PC-9 (cell line): ENCODE results near the gene SNX1. TPM values are rescaled to one million over a fixed set of nuclear protein-coding genes. Genes with fewer than 3 reads are reported as not detected.

Experiments
- BruUV-seq: library from RNA; stranded (reverse); fragments of 400-500 nt; replicated peaks from 2 replicates; lab custom pipeline; 2021; lab: Mats Ljungman, UMichigan
- CTCF ChIA-PET: fragments of 300-600 bp; sonication (Branson Sonifier 250); formaldehyde crosslinking; loops from one replicate; lab custom pipeline; 2022; ENCODE audit warnings: antibody characterized with exemption; lab: Charles Lee
- POLR2A ChIA-PET: fragments of 300-600 bp; sonication (Branson Sonifier 250); formaldehyde crosslinking; loops from one replicate; lab custom pipeline; 2022; ENCODE audit warnings: antibody characterized with exemption; ENCODE audit not compliant: unreplicated experiment; lab: Charles Lee
- DNase-seq, 2 experiments: peaks; one replicate each; pipeline versions ENCODE4 v3.0.0 to v3.0.0-alpha.2; 2015 to 2022; ENCODE audit warnings: mixed read lengths in 1 of 2
- H2AFZ ChIP-seq: fragments of 200-600 bp; sonication (generic); 2 replicates; pipeline ENCODE4 v1.8.1; 2017; ENCODE audit warnings: antibody characterized with exemption
- H3F3A ChIP-seq: fragments of 200-600 bp; sonication (generic); 2 replicates; pipeline ENCODE4 v1.8.1; 2017; ENCODE audit warnings: antibody characterized with exemption, mild to moderate bottlenecking, low read depth; ENCODE audit not compliant: insufficient read depth
- H3K27ac ChIP-seq: fragments of 200-600 bp; sonication (generic); 2 replicates; pipeline ENCODE4 v1.6.1; 2016; ENCODE audit warnings: mixed run types
- H3K27me3 ChIP-seq: fragments of 200-600 bp; sonication (generic); 2 replicates; pipeline ENCODE4 v1.6.1; 2016; ENCODE audit warnings: low read depth, mixed run types; ENCODE audit not compliant: insufficient read depth
- H3K36me3 ChIP-seq: fragments of 200-600 bp; sonication (generic); 2 replicates; pipeline ENCODE4 v1.6.1; 2016; ENCODE audit warnings: low read depth, mixed run types
- H3K4me1 ChIP-seq: fragments of 200-600 bp; sonication (generic); replicated peaks from 2 replicates; pipeline ENCODE4 v1.6.1; 2016; ENCODE audit warnings: mixed run types; ENCODE audit not compliant: insufficient read depth
- H3K4me2 ChIP-seq: fragments of 200-600 bp; sonication (generic); 2 replicates; pipeline ENCODE4 v1.6.1; 2017; ENCODE audit warnings: mixed run types
- H3K4me3 ChIP-seq: fragments of 200-600 bp; sonication (generic); 2 replicates; pipeline ENCODE4 v1.6.1; 2016; ENCODE audit warnings: mixed run types
- H3K79me2 ChIP-seq: fragments of 200-600 bp; sonication (generic); 2 replicates; pipeline ENCODE4 v1.6.1; 2017; ENCODE audit warnings: low read depth, mixed run types
- H3K9me2 ChIP-seq: fragments of 200-600 bp; sonication (generic); 2 replicates; pipeline ENCODE4 v1.8.1; 2017; ENCODE audit warnings: mild to moderate bottlenecking; ENCODE audit not compliant: insufficient read depth
- H3K9me3 ChIP-seq: fragments of 200-600 bp; sonication (generic); 2 replicates; pipeline ENCODE4 v1.8.1; 2016; ENCODE audit warnings: low read depth; ENCODE audit not compliant: insufficient read depth
- H4K20me1 ChIP-seq: fragments of 200-600 bp; sonication (generic); 2 replicates; pipeline ENCODE4 v1.8.1; 2017; ENCODE audit not compliant: insufficient read depth
- CTCF ChIP-seq: fragments of 200-600 bp; sonication (generic); conservative IDR thresholded peaks from 2 replicates; pipeline ENCODE4 v1.6.1; 2017; ENCODE audit warnings: mixed run types, antibody characterized with exemption, mild to moderate bottlenecking, moderate library complexity
- EZH2 ChIP-seq: fragments of 200-600 bp; sonication (generic); IDR thresholded peaks from 2 replicates; pipeline ENCODE4 v1.8.0; 2017; ENCODE audit warnings: antibody characterized with exemption, low read depth
- intact Hi-C: fragments of 100-400 bp; cut with micrococcal nuclease; formaldehyde crosslinking; loops from one replicate; pipeline ENCODE4 v1.10.0; 2022; ENCODE audit not compliant: unreplicated experiment
- total RNA-seq: library from RNA; stranded (reverse); gene quantifications from 2 replicates; pipeline ENCODE4 v1.2.3, GENCODE V29; 2021

Gene SNX1
- total RNA-seq, 1 experiment from 2014 or later, result 114 TPM

- no peak for DNase-seq
- intact Hi-C loops, result loop anchor here (5.0 kb wide), 1 partner anchor 53 kb away; the partner anchor contains the start of gene SNX22
- Histone ChIP-seq H3K27ac (no peak overlapping the region), H3K79me2 (peaks cover 83% of the 10 kb centered on the region), H3K4me1 (peaks cover 19% of the 10 kb centered on the region), H3K4me2 (no peak overlapping the region), H3K36me3 (no peaks in the 10 kb centered on the region), H3K27me3 (no peaks in the 10 kb centered on the region), H4K20me1 (peaks cover 23% of the 10 kb centered on the region), H3K9me2 (no peaks in the 10 kb centered on the region), H3F3A (peaks cover 11% of the 10 kb centered on the region; the same call in 1 of the 2 replicates), H2AFZ (no peak overlapping the region), H3K9me3 (no peaks in the 10 kb centered on the region), H3K4me3 (no peak overlapping the region)
- ChIA-PET POLR2A (no interaction called here), CTCF (no interaction called here)
- no TSS peak for BruUV-seq
- TF ChIP-seq CTCF (no peak), EZH2 (no peak)
Measured at GRCh38 chr15:64099379-64099778, 3.6 kb downstream of the SNX1 start.

- Histone ChIP-seq H3K27ac (no peak overlapping the region), H3K4me1 (peaks cover 11% of the 10 kb centered on the region), H3F3A (peaks cover 10% of the 10 kb centered on the region; the same call in 1 of the 2 replicates), H3K27me3 (no peaks in the 10 kb centered on the region), H3K9me3 (no peaks in the 10 kb centered on the region), H3K9me2 (no peaks in the 10 kb centered on the region), H3K4me3 (no peak overlapping the region), H3K4me2 (no peak overlapping the region), H3K36me3 (no peaks in the 10 kb centered on the region), H4K20me1 (peaks cover 23% of the 10 kb centered on the region), H3K79me2 (peaks cover 87% of the 10 kb centered on the region), H2AFZ (no peak overlapping the region)
- BruUV-seq, result no TSS peak
- ChIA-PET POLR2A (no interaction called here), CTCF (interaction anchor here (0.6 kb wide), 1 partner anchor 479 kb away, joined by 5 read pairs; no protein-coding TSS in a partner anchor)
- TF ChIP-seq CTCF, result no peak
- no peak for TF ChIP-seq EZH2
- DNase-seq, result no peak
- intact Hi-C loops, result no loop called here
Measured at GRCh38 chr15:64100958-64101357, 5.2 kb downstream of the SNX1 start.

- H3K79me2 ChIP-seq, result peaks cover 78% of the 10 kb centered on the region
- H3K4me2 ChIP-seq, result no peak overlapping the region
- TF ChIP-seq CTCF (no peak), EZH2 (no peak)
- H3K9me2 ChIP-seq, result no peaks in the 10 kb centered on the region
- no TSS peak for BruUV-seq
- H3K9me3 ChIP-seq, result no peaks in the 10 kb centered on the region
- no peak overlapping the region for H2AFZ ChIP-seq
- no peak overlapping the region for H3K4me3 ChIP-seq
- no peaks in the 10 kb centered on the region for H3K36me3 ChIP-seq
- H4K20me1 ChIP-seq, result peaks cover 22% of the 10 kb centered on the region
- ChIA-PET CTCF (no interaction called here), POLR2A (no interaction called here)
- DNase-seq, result no peak
- peaks cover 6% of the 10 kb centered on the region; the same call in 1 of the 2 replicates for H3F3A ChIP-seq
- no peak overlapping the region for H3K27ac ChIP-seq
- H3K27me3 ChIP-seq, result no peaks in the 10 kb centered on the region
- intact Hi-C loops, result no loop called here
- H3K4me1 ChIP-seq, result peaks cover 3% of the 10 kb centered on the region
Measured at GRCh38 chr15:64102497-64102896, 6.7 kb downstream of the SNX1 start.
